Activated T-cell treated with anti-CD3 and anti-CD28 coated beads, Interleukin-2, amount 50 U/mL, for 1 hour (primary cell): Measurements from ENCODE around the gene ARNT2.

Experiments used
- DNase-seq: peaks from one replicate; pipeline ENCODE4 v3.0.0-alpha.2; 2020

ARNT2 gene

DNA sequence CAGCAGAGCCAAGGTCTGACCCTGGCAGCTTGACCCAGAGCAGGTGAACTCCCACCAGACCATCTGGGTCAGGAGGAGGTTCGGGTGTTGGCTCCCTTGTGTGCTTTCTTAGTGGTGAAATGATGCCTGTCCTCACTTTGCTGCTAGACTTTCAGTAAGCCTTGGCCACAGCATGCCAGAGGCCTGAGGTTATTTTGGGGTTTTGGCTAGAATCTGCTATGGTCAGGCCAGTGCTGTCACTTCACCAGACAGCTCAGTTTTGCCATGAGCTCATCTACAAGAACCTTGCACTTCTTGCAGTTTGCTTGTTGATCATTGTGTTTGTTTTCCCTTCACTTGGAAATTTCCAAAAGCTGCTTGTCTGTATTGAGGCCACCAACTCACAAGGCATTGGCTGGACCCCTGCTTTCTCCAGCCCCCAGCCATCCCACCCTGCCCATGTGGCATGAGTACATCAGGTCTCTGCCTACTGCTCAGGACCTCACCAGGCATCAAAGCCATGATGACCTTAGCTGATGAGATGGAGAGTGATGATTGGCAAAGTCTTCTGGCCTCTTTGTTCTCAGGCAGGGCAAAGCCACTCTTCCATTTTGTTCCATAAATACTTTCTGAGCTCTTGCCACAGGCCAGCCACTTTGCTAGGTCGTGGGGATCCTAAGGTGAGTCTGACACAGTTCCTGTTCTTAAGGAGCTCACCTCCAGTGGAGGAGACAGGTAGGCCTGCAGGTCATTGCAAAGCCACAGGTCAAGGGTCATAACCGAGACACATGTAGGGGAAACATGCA lies 122.6 kb downstream of the ARNT2 start:
- DNase-seq, result no peak

DNA sequence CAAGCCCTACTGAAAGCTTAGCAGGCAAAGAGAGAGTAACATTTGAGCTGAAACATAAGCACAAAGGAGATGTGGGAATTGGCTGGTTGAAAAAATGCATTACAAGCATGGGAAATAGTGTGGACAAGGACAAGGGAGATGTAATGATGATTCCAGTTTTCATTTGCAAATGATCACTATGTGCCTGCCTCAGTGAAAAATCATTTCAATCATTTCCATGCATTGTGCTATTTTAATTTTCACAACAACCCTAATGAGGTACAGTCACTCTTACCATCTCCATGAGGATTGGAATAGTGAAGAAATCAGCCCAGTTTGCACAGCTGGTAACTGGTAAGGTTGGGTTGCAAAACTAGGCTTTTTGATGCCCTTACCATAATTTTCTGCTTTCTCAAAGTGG lies 123.2 kb downstream of the ARNT2 start:
- DNase-seq, result no peak

DNA sequence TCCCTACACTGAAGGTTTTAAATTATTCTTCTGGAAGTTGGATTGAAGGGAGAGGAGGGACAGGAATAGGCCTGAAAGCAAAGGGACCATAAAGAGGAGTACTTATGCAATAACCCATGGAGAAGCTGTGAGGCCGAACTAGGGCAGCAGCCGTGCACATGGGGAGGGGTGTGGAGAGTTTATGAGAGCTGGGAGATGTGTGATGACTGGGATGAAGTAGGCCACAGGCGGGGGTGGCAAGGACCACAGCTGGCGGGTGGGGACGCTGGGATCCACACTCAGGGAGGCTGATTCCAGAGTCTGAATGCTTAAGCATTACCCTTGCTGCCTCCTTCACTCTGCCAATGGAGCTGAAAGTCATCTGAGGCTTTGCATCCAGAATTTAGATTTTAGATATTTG lies 123.8 kb downstream of the ARNT2 start:
- no peak for DNase-seq

DNA sequence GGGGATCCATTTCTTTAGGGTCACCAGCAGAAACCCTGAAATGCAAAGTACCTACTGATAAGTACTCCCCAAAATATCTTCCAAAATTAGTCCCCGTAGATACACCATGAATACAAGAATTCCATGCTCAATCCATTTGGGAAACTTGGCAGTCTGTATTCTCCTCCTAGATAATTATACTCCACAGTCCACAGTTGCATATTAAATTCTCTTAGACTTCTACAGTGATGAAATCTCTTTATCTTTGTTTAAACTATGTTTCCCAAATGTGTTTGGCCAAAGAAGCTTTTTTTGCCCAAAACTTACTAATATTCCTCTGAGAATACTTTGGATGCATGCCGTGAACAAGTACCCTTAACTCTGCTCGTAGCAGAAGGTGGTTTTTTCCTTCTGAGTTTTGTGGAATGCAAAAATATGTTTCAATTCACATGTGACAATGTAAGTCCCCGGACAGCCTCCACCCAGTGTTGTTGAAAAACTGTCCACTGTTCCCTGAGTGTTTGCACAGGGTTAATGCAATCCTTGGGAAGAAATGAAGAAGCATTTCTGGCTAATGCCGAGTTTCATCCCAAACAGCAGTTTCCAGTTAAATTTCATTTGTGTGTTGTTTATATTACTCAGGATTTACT lies 126.7 kb downstream of the ARNT2 start:
- DNase-seq, result no peak

DNA sequence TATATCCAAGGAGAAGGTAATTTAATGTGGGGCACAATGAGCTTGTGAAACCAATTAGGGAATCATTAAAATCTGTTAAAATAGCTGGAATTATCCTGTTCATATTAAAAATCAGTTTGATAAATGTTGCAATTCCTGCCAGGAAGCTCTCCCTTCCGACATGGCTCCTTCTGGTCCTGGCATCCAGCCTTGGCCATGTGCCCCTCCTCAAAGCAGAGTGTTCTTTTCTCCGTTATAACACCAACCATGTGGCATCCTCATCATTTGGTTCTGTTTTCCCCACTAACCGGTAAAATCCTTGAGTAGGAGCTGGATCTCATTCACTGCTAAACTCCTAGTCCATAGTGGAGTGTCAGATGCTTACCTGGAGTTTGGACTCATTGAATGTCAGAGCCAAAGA lies 127.2 kb downstream of the ARNT2 start:
- DNase-seq, result no peak

DNA sequence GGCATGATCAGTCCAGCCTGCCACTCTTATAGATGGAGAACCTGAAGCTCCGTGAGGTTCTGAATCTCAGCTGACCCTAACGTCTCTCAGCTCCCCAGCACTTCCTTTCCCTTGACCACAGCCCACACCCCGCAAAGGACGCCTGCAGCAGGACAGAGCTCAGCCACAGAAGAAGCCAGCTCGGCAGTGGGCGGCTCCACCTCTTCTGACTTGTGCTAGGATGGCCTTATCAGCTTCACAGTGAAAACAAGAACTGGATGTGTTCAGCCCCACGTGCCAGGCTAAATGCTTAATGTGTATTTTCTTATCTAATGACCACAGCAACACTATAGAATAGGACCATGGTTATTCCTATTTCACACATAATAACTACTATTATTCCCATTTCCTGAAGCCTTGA lies 127.6 kb downstream of the ARNT2 start:
- DNase-seq, result no peak

DNA sequence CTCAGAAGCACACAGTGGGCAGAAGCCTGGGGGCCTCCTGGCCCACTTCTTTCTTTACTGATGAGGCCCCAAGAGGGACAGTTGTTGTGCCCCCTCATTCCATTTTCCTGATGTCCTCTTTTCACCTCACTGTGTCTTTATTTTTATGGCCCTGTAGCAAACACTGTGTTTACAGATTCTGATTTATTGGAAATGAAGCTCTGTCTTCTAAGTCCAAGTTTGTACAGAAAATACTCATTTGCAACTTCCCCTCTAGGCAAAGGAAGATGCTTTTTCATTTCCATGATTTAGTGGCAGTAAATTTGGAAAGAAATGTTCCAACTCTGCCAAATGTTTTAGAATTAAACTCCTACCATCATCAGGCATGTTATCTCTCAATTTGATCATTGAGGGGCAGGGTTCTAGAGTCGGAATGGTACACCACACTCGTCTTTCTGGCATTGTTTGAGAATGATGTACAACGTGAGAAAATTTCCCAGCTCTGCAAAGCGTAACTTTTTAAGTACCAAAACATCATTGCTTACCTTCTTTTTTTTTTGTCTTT lies 129.7 kb downstream of the ARNT2 start:
- DNase-seq, result no peak

DNA sequence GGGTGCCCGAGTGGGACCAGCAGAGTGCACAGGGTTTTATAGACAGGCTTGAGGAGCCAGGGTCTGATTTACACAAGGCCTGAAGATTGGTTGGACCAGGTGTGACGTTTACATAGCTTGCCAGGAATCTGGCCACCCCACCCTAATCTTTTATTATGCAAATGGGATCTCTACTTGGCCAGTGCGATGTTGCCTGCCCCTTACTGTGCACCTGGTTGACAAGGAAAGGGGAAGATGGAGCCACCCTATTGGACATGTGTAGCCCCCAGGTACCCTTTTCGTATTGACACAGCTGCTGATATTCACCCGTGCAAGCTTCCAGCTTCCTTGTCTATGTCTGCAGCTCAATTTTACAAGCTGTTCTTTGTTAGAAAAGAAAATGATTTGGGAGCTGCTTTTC lies 132.0 kb downstream of the ARNT2 start:
- no peak for DNase-seq

DNA sequence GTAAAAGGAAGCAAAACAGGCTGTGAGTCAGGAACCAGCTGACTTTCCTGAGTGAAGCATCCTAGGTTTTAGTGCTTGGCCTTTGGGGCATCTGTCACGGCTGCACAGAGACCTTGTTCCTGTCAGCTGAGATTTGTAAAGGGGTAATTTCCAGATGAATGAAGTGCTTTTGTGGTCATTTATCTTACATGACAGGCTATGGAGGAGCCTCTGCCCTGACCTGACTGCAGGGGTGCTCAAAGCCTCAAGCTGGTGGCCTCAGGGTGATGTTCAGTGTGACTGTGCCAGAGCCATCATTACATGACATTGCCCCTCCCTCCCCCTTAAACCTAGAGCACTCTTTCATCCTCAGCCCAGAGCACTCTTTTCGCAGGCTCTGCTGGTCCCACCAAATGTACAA lies 132.5 kb downstream of the ARNT2 start:
- DNase-seq, result no peak

DNA sequence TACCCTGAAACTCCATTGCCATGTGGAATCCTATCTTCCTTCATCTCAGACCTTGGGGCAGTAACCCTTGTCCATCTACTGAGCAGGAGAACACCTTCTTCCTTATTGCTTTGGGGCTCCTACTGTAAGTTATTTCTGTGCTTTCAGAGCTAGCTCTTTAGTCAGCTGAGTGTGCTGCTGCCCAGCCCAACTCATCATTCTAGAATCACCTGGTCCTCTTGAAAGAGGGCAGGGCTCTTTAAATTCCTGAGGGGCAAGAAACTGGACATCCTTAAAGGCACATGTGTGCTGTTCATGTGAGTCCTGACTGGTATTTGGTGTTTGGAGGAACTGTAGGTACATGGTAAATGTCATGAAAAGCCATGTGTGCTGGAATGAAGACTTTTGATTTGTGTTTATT lies 140.9 kb downstream of the ARNT2 start:
- DNase-seq, result no peak

DNA sequence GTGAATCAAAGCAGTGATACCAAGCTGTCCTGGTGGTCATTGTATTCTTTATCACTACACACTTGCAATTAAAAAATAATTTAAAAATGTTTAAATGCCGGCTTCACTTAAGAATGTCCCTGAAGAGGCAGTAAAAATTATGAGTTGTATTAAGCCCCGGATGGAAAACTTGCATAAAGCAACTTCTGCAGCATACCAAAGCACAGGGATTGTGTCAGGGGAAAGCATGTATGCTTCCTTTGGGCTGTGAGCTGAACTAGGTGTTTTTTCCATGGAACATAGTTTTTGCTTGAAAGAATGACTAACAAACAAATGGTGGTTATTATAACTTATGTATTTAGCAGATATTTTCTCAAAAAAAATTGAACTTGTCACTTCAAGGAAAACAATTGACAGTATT lies 143.1 kb downstream of the ARNT2 start:
- DNase-seq, result no peak

DNA sequence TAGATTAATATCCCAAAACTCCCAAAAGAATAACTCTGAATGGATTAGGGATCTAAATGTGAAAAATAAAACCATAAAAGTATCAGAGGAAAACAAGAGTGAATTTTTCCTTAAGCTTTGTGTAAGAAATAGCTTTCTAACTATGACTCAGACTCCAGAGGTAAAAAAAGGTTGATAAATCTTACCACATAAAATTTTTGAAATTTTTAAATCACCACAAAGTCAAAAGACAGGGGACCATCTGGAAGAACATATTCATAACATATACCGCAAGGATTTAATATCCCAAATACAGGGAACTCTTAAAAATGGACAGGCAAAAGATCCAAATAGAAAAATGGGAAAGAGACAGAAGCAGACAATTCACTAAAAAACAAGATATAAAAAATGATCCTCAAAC lies 145.0 kb downstream of the ARNT2 start:
- DNase-seq, result no peak

DNA sequence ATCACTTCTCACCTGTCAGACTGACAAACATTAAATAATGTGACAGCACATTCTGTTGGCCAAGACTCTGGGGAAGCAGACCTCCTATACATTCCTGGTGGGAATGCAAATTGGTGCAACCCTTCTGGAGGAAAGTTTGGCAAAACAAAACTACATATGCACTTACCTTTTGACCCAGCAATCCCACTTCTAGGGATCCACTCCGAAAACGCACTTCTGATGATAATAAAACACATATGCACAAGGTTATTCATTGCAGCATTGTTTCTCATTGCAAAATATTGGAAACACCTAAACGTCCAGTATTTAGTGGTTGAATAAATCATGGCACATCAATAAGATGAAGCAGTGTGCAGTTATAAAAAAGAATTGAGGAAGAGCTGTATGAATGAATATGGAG lies 145.5 kb downstream of the ARNT2 start:
- DNase-seq, result no peak

DNA sequence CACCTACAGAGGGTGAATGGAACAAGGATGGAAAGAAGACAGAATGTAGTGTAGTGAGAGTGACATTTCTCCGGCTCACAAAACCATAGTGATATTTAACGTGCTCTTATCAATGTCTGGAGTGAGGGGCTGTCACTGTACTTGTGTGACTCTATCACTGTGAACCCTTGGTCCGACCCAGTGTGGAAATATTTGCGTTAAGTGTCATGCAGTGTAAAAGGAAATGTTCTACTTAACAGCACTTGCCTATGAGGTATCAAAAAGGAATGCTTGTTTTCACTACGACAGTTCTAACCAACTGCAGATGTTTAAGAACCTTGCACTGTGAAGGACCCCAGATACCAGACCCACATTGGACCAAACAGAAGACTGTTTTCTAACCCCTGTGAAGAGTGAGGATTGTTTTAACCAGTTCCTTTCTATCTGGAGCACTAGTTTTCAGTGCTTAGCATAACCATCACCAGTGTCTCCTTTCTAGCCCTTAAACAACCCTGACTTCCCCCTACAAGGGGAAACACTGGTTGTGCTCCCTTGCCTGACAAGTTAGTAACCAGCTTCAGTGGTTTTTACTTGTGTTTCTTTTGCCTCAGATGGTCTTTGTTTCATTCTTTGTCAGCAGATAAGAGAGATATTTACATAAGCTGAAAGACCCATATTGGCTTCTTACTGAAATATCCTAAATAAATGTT lies 146.2 kb downstream of the ARNT2 start:
- DNase-seq, result no peak

DNA sequence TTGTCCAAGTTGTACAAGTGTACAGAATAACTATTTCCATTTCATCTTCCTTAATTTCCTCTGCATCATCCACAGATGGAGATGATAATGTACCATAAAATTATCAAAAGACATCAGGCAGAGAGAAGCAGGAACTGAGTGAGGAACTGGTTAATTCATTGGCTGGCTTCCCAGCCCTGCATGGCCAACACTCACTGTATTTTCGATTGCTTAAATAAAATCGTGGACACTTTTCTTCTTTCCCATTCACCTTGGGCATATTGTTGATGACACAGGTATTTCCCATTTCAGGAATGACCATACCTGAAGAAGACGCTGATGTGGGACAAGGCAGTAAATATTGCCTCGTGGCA lies 146.7 kb downstream of the ARNT2 start:
- no peak for DNase-seq

DNA sequence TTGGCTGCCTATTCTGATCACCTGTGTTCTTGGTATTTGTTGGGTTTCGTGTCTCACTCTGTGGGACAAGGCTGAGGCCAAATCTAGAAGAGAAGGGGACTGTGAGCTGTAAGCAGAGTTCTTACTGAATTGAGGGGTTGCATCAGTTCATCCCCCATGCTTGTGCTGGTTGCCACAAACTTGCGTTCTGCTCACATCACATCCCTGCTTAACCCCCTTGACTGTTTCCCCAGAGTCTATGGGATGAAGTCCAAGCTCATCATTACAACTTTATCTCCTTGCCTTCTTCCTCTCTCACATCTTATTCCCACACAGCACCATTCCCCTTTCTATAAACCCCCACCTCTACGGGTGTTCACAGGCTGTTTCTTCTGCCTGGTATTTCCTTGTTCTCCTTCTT lies 147.2 kb downstream of the ARNT2 start:
- DNase-seq, result no peak

DNA sequence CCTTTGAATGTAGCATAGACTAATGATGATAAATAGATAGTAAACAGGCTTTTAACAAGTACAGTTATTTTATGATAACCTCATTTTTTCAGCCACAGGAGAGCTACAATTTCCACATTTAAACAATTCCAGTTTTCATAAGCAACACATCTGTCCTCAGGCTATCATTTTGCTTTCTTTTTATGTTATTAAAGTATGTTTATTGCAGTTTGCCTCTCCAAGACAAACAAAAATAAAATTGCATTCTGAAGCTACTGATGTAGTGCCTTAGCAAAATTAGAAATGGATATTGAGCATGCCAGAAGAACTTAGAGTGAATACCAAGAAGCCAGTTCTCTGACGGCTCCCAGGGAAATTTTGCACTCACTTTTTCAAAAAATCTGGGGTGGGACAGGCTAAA lies 150.4 kb downstream of the ARNT2 start:
- DNase-seq, result no peak

DNA sequence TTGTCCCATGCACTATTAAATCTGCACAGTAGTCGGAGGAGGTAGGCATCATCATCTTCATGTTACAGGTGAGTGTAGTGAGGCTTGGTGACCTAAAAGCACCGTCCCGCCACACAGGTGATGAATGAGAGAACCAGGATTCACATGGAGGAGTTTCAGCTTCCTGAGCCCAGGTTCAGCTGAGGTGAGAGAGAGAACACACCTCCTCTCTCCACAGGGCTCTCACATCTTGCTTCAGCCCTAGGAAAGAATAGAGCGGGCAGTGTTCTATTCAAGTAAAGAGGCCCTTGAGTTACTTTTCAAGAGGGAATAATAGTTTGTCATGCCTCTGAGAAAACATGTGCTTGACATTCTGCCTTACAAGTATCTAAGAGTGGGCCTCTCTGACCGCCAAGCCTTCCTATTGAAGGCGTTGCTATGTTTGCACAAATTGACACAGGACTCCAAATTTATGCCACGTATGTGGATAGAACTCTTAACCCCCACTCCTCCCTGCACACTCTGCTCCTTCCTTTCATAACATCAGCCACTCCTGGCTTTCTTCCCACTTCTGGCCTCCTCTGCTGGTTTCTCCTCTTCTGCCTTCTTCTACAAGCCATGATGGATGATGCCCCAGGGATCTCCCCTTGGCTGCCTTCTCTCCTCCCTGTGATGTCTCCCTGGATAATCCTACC lies 152.6 kb downstream of the ARNT2 start:
- no peak for DNase-seq

DNA sequence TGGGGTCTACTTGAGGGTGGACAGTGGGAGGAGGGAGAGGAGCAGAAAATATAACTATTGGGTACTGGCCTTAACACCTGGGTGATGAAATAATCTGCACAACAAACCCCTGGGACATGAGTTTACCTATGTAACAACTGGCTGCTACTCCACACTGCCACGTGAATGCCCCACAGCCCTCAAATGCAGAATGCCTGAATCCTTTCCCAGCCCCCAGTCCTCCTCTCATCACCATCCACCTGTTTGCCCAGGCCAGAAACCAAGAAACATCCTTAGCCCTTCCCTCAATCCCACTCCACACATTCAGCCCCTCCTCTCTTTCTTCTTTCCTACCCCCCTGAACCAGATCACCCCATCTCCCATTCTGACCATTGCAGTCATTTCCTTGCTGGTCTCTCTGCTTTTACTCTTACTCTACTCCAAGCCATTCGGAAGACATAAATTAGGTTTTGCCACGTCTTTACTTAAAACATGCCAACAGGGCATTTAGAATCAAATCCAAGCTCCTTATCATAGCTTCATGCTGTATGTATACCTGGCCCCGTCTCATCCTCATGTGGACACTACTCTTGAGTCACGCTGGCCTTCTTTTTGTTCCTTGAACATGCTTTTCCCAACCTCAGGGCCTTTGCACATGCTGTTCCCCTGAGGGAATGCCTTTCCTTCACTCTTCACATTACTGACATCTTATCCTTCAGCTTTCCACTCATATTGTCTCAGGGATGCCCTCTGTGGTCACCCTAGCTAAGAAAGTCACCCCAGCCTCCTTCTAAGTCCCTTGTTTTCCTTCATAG lies 153.5 kb downstream of the ARNT2 start:
- DNase-seq, result no peak

DNA sequence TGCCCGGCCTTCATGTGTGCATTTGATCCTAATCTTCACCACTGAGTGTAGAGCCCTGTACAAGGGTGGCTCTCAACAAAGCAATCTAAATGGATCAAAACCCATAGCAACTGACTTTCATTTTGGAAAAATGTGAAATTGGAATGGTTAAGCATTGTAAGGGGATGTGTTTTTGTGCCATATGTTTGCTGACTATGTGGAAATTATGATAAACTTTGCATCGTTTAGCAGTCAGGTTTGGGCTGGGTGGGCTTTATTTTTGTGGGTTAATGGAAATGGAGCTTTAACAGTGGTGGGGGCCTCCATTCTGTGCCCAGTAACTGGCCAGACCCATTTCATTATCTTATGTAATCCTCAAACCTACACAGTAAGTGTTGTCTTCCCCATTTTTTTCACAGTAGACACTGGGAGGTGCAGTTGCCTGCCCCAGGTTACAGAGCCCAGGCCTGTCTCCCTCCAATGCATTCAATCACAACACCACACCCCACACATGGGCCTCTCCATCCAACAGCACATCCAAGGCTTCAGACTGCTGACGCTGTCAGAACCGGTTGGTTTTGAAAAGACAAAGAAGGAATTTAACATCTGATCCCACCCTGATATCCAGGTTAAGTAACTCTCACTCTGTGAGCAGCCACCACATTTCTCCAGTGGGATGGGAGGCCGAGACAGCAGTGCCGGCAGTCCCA lies 154.6 kb downstream of the ARNT2 start:
- no peak for DNase-seq

DNA sequence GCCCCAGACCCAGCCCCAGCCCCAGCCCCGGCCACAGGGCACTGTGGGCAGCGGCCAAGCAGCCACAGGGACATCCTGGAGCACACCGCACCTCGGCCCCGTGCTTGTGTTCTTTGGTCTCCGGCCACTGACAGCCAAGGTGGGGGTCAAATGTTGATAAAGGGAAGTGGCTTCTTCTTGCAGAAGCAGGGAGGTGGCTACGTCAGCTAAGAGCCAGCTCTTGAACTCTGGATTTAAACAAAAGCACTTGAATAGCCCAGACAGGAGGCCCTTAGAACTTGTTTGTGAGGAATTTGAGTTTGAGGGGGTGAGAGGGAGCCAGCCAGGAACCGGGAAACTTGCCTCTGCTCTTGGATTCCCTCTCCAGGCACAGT lies 155.1 kb downstream of the ARNT2 start:
- no peak for DNase-seq

DNA sequence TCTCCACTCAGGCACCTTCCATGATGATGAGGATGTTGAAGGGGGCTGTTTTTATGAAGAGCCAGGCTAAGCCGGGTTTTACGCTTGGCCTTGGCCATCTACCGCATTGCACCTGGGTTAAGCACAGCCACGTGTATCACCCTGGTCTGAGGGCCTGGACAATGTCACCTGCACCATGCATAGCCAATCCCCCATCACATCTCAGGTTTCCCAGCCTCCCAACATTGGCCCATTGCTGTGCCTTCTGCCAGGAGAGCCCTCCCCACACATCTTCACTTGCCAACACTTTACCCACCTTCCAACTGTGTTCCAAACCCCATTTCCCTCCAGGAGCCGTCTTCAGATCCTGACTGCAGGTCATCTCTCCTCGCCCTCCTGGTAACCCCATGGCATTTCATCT lies 155.6 kb downstream of the ARNT2 start:
- DNase-seq, result no peak
